Measurements from ENCODE around the gene ZNF576.
"Not testable (repeated sequence)": the region's sequence is repeated elsewhere in the genome, so short reads cannot be mapped to it uniquely, and the experiment has no call there.

Gene ZNF576

GRCh38 chr19:43575156-43575950 lies 21.0 kb upstream of the ZNF576 start, which contains the start of the genes PINLYP and XRCC1:
Gene PINLYP, plus strand, starts transcription at chr19:43575801. Its CDS starts 1,391 bp downstream, at chr19:43577192.
Gene XRCC1, minus strand, starts transcription at chr19:43575527. Its CDS starts 69 bp downstream, at chr19:43575458.
- peak; percentile 97 for DNase-seq

- peak; percentile 14 for DNase-seq
Observed at GRCh38 chr19:43575955-43576878, 20.2 kb upstream of the ZNF576 start.

- DNase-seq = no peak
Observed at GRCh38 chr19:43578787-43579186, 17.6 kb upstream of the ZNF576 start.

GRCh38 chr19:43581467-43581866 lies 14.9 kb upstream of the ZNF576 start:
- DNase-seq = no peak

GRCh38 chr19:43582495-43582894 lies 13.9 kb upstream of the ZNF576 start:
- no peak for DNase-seq

GRCh38 chr19:43584484-43584883 lies 11.9 kb upstream of the ZNF576 start:
- DNase-seq = no peak

GRCh38 chr19:43586346-43586745 lies 10.0 kb upstream of the ZNF576 start:
- DNase-seq = no peak

- DNase-seq = not testable (repeated sequence)
Observed at GRCh38 chr19:43587029-43587428, 9.4 kb upstream of the ZNF576 start.

- no peak for DNase-seq
Observed at GRCh38 chr19:43589277-43589676, 7.1 kb upstream of the ZNF576 start.

GRCh38 chr19:43589678-43590077 lies 6.7 kb upstream of the ZNF576 start:
- DNase-seq = no peak

GRCh38 chr19:43591904-43592772 lies 4.3 kb upstream of the ZNF576 start:
- no peak for DNase-seq

- no peak for DNase-seq
Observed at GRCh38 chr19:43592800-43593350, 3.5 kb upstream of the ZNF576 start.

- DNase-seq = no peak
Observed at GRCh38 chr19:43594081-43594697, 2.2 kb upstream of the ZNF576 start.

GRCh38 chr19:43594710-43595604 lies 1.4 kb upstream of the ZNF576 start:
- DNase-seq = peak; percentile 80

- no peak for DNase-seq
Observed at GRCh38 chr19:43595605-43595998, 793 bp upstream of the ZNF576 start.

GRCh38 chr19:43596842-43597461 lies 557 bp downstream of the ZNF576 start:
- DNase-seq = no peak

GRCh38 chr19:43597876-43598275 lies 1.5 kb downstream of the ZNF576 start:
- no peak for DNase-seq

GRCh38 chr19:43598445-43599240 lies 2.2 kb downstream of the ZNF576 start:
- no peak for DNase-seq

- no peak for DNase-seq
Observed at GRCh38 chr19:43599635-43600295, 3.4 kb downstream of the ZNF576 start.
